Neural cell (in vitro differentiated cells): ENCODE results near the gene ITGA8. TPM values are rescaled to one million over a fixed set of nuclear protein-coding genes. Genes with fewer than 3 reads are reported as not detected.

ENCODE experiments used
- H2AFZ ChIP-seq: fragments of 200-600, 300-800 bp; sonication (generic), shearing (Covaris generic); 2 replicates; pipeline ENCODE4 v1.6.0; 2014; ENCODE audit warnings: low read depth, mild to moderate bottlenecking, antibody characterized with exemption, low read length, moderate library complexity
- H3F3A ChIP-seq: fragments of 200-600 bp; shearing (Covaris generic); 2 replicates; pipeline ENCODE4 v1.6.1; 2016; ENCODE audit warnings: mild to moderate bottlenecking, moderate library complexity, mixed read lengths, antibody characterized with exemption, low read length; ENCODE audit not compliant: insufficient read depth, poor library complexity, severe bottlenecking
- H3K27ac ChIP-seq: fragments of 200-600, 300-800 bp; sonication (generic), shearing (Covaris generic); 2 replicates; pipeline ENCODE4 v1.5.1; 2014; ENCODE audit warnings: mild to moderate bottlenecking, low read length, moderate library complexity
- H3K27me3 ChIP-seq: fragments of 300-800, 200-600 bp; sonication (generic), shearing (Covaris generic); 2 replicates; pipeline ENCODE4 v1.6.0; 2014; ENCODE audit warnings: mild to moderate bottlenecking, low read depth, low read length, moderate library complexity; ENCODE audit not compliant: insufficient read depth
- H3K36me3 ChIP-seq: fragments of 300-800, 200-600 bp; sonication (generic), shearing (Covaris generic); 2 replicates; pipeline ENCODE4 v1.5.1; 2014; ENCODE audit warnings: mild to moderate bottlenecking, antibody characterized with exemption, low read length, moderate library complexity; ENCODE audit not compliant: insufficient read depth
- H3K4me2 ChIP-seq: fragments of 300-800, 200-600 bp; sonication (generic), shearing (Covaris generic); 2 replicates; pipeline ENCODE4 v1.6.0; 2014; ENCODE audit warnings: mild to moderate bottlenecking, low read length
- H3K4me3 ChIP-seq: fragments of 300-800, 200-600 bp; sonication (generic), shearing (Covaris generic); 2 replicates; pipeline ENCODE4 v1.5.1; 2014; ENCODE audit warnings: mild to moderate bottlenecking, low read length, moderate library complexity
- H3K79me2 ChIP-seq: fragments of 200-600 bp; shearing (Covaris generic); replicated peaks from 2 replicates; pipeline ENCODE4 v1.6.0; 2014; ENCODE audit warnings: mild to moderate bottlenecking, low read length, moderate library complexity; ENCODE audit not compliant: insufficient read depth
- H3K9ac ChIP-seq: fragments of 300-800, 200-600 bp; sonication (generic), shearing (Covaris generic); 2 replicates; pipeline ENCODE4 v1.6.1; 2016; ENCODE audit warnings: mild to moderate bottlenecking, low read length, mixed read lengths
- H3K9me2 ChIP-seq: fragments of 200-600 bp; shearing (Covaris generic); 2 replicates; pipeline ENCODE4 v1.6.1; 2016; ENCODE audit warnings: mild to moderate bottlenecking, low read length, mixed read lengths; ENCODE audit not compliant: insufficient read depth
- H3K9me3 ChIP-seq: fragments of 200-600, 300-800 bp; sonication (generic), shearing (Covaris generic); 2 replicates; pipeline ENCODE4 v1.6.1; 2016; ENCODE audit warnings: mild to moderate bottlenecking, mixed run types, low read length, moderate library complexity, mixed read lengths
- H4K20me1 ChIP-seq: fragments of 200-600 bp; shearing (Covaris generic); 2 replicates; pipeline ENCODE4 v1.6.1; 2016; ENCODE audit warnings: mild to moderate bottlenecking, mixed run types; ENCODE audit not compliant: insufficient read depth
- CTCF ChIP-seq: fragments of 450-650 bp; IDR thresholded peaks from 2 replicates; pipeline ENCODE4 v1.5.1; 2014; ENCODE audit warnings: antibody characterized with exemption, mild to moderate bottlenecking, moderate library complexity; ENCODE audit not compliant: poor library complexity, severe bottlenecking
- EP300 ChIP-seq: fragments of 450-650 bp; conservative IDR thresholded peaks from 2 replicates; pipeline ENCODE4 v1.6.1; 2014; ENCODE audit warnings: antibody characterized with exemption, mild to moderate bottlenecking, moderate library complexity; ENCODE audit not compliant: poor library complexity, severe bottlenecking
- EZH2 ChIP-seq: fragments of 200-600, 300-800 bp; shearing (Covaris generic), sonication (generic); IDR thresholded peaks from 2 replicates; pipeline ENCODE4 v1.6.1; 2014; ENCODE audit warnings: antibody characterized with exemption, low read length, borderline replicate concordance, mild to moderate bottlenecking; ENCODE audit not compliant: insufficient read depth, poor library complexity, severe bottlenecking
- MXI1 ChIP-seq: fragments of 450-650 bp; conservative IDR thresholded peaks from 2 replicates; pipeline ENCODE4 v1.6.1; 2014; ENCODE audit warnings: antibody characterized with exemption, mild to moderate bottlenecking; ENCODE audit not compliant: poor library complexity, severe bottlenecking
- POLR2AphosphoS5 ChIP-seq: IDR thresholded peaks from 2 replicates; pipeline ENCODE4 v1.6.1; 2012
- RAD21 ChIP-seq: fragments of 450-650 bp; conservative IDR thresholded peaks from 2 replicates; pipeline ENCODE4 v1.6.1; 2014; ENCODE audit warnings: antibody characterized with exemption, mild to moderate bottlenecking, moderate library complexity
- REST ChIP-seq: IDR thresholded peaks from 2 replicates; pipeline ENCODE4 v1.6.1; 2012; ENCODE audit warnings: borderline replicate concordance
- SMC3 ChIP-seq: fragments of 450-650 bp; conservative IDR thresholded peaks from 2 replicates; pipeline ENCODE4 v1.6.1; 2014; ENCODE audit warnings: antibody characterized with exemption, mild to moderate bottlenecking, moderate library complexity; ENCODE audit not compliant: poor library complexity
- TAF1 ChIP-seq: IDR thresholded peaks from 2 replicates; pipeline ENCODE4 v1.6.1; 2012; ENCODE audit warnings: low read depth
- polyA plus RNA-seq: library from polyadenylated mRNA; depleted of rRNA; stranded (reverse); fragments of >200 nt; gene quantifications from 2 replicates; pipeline ENCODE4 v1.2.3, GENCODE V29; 2014

ITGA8 gene
- polyA plus RNA-seq, 1 donor from 2014 or later: 0.11 TPM

- Histone ChIP-seq H2AFZ (no peak overlapping the region), H3K4me2 (no peak overlapping the region), H3K9ac (no peak overlapping the region), H3K9me2 (no peaks in the 10 kb centered on the region), H3K79me2 (no peaks in the 10 kb centered on the region), H3K36me3 (no peaks in the 10 kb centered on the region), H3K9me3 (no peaks in the 10 kb centered on the region), H3K27me3 (no peaks in the 10 kb centered on the region), H3K4me3 (no peak overlapping the region), H4K20me1 (no peaks in the 10 kb centered on the region), H3F3A (no peaks in the 10 kb centered on the region), H3K27ac (no peak overlapping the region)
- no peak for TF ChIP-seq EP300
- TF ChIP-seq REST: no peak
- no peak for TF ChIP-seq EZH2
- no peak for TF ChIP-seq MXI1
- no peak for TF ChIP-seq POLR2AphosphoS5
- no peak for TF ChIP-seq TAF1
- no peak for TF ChIP-seq SMC3
- TF ChIP-seq RAD21: no peak
- no peak for TF ChIP-seq CTCF
Measured at GRCh38 chr10:15542817-15543216, 176.9 kb downstream of the ITGA8 start.

GRCh38 chr10:15541376-15541775 is 178.3 kb downstream of the ITGA8 start:
- H3K79me2 ChIP-seq: no peaks in the 10 kb centered on the region
- H3K27ac ChIP-seq: no peak overlapping the region
- no peaks in the 10 kb centered on the region for H3K9me3 ChIP-seq
- H3K9me2 ChIP-seq: no peaks in the 10 kb centered on the region
- no peak overlapping the region for H2AFZ ChIP-seq
- H3K9ac ChIP-seq: no peak overlapping the region
- no peak overlapping the region for H3K4me2 ChIP-seq
- no peak overlapping the region for H3K4me3 ChIP-seq
- H3K27me3 ChIP-seq: no peaks in the 10 kb centered on the region
- TF ChIP-seq EZH2 (no peak), CTCF (no peak), POLR2AphosphoS5 (no peak), REST (no peak), TAF1 (no peak), RAD21 (no peak), EP300 (no peak), SMC3 (no peak), MXI1 (no peak)
- H3K36me3 ChIP-seq: no peaks in the 10 kb centered on the region
- H4K20me1 ChIP-seq: no peaks in the 10 kb centered on the region
- H3F3A ChIP-seq: no peaks in the 10 kb centered on the region
